Stimulated activated CD8-positive, alpha-beta memory T cell treated with anti-CD3 and anti-CD28 coated beads, Interleukin-7, amount 100 ng/mL, for 4 hours (primary cell): ENCODE data around the gene PARP12.

ENCODE experiments used
- DNase-seq, 2 donors: peaks; one replicate each; pipeline ENCODE4 v3.0.0-alpha.2; 2020; ENCODE audit warnings: low read depth in 2 of 2

The PARP12 gene

DNA sequence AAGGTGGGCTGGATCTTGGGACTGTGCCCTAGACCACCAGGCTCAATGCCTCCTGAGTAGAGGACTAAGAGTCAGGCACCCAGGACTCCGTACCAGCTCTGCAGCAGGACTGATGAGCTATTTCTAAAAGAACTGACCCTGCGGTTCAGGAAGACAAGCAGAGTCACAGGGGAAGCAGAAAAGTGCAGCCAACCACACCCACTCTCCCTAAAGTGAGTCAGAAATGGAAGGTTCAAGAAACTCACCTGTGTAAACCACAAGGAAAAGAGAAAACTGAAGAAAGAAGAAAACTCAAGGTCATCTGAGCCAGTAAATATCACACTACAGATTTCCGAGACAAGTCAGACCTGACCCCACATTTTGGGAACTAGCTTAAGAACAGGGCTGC is 2.5 kb downstream of the PARP12 start:
- no peak for DNase-seq

GRCh38 chr7:140059273-140060242 is 3.2 kb downstream of the PARP12 start:
- peak; percentile 20 to 47 for DNase-seq

DNA sequence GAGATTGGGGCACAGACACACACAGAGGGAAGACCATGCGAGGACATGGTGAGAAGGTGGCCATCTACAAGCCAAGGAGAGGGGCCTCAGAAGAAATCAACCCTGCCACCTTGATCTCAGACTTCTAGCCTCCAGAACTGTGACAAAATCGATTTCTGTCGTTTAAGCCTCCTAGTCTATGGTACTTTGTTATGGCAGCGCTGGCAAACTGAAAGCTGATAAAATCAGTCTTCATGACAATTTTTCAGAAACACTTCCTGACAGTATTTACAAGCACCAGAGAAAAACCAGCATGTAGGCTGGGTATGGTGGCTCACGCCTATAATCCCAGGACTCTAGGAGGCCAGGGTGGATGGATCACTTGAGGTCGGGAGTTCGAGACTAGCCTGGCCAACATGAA is 4.2 kb downstream of the PARP12 start:
- DNase-seq: no peak

DNA sequence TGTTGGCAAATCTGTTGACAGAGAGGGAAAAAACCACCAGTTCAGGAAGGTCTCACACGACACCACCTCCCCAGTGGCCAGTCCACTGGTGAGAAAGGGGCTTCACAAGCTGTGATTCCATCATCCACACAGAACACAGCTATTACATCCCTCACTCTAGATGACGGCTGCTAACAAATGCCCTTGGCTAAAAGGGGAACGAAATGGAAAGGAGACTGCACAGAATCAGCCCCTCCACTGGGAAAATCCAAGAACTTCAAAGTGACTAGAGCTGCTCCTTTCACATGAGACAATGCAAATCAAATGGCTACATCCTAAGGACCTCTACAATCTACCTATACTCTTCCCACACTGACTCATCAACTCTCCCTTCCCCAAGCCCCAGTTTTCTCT is 5.6 kb downstream of the PARP12 start:
- DNase-seq: no peak

DNA sequence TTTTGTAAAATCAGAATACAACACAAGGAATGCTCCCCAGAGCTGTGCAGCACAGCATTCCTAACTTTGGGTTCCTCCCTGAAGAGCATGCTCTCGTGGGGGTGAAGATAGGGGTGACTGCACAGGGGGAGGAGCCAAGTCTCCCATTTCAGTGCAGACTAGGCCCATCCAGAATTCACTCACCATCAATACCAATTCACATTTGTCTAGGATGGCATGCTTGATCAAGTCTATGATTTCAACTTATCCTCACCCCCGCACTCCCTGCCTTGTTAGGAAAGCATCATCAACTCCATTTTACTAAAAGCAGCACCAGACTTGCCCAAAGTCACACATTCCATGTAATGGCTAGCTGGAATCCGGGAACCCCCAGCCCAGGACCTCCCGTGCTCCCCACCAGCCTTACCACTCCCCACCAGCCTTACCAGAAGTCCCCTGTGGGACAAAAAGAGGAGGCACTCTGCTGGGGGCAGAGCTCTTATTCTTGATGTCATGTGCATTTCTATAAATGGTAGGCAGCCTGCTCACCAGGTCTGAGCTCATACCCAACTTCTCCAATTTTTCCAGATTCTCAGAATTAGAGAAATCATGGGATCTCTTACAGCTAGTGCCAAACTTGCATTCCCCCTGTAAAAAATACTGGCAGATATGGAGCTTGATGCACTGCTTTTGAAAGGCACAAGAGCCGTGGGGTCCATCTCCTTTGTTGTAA is 6.2 kb downstream of the PARP12 start:
- DNase-seq: no peak

- DNase-seq: no peak
Measured at GRCh38 chr7:140055833-140056232, 6.9 kb downstream of the PARP12 start.

GRCh38 chr7:140054751-140055150 is 8.0 kb downstream of the PARP12 start:
- no peak for DNase-seq

- DNase-seq: no peak
Measured at GRCh38 chr7:140053812-140054539, 8.8 kb downstream of the PARP12 start.

GRCh38 chr7:140051820-140052219 is 10.9 kb downstream of the PARP12 start:
- no peak for DNase-seq

DNA sequence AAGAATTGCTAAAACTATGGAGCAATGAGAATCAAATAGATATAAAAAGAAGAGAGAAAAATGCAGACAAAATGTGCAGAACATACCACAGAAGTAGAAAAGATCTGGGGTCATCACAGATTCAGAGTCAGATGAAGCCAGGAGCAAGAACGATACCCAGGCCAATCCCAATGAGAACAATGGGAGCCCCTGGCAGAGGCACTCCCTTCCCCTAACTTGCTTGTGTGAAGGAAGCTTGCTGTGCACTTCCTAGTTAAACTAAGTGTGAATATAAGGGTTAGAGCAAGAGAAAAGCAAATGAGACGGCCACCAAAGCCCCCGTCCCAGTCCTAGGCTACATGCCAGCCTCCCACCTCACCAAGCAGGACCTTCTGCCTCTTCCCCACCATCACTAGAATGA is 12.7 kb downstream of the PARP12 start:
- DNase-seq: no peak

DNA sequence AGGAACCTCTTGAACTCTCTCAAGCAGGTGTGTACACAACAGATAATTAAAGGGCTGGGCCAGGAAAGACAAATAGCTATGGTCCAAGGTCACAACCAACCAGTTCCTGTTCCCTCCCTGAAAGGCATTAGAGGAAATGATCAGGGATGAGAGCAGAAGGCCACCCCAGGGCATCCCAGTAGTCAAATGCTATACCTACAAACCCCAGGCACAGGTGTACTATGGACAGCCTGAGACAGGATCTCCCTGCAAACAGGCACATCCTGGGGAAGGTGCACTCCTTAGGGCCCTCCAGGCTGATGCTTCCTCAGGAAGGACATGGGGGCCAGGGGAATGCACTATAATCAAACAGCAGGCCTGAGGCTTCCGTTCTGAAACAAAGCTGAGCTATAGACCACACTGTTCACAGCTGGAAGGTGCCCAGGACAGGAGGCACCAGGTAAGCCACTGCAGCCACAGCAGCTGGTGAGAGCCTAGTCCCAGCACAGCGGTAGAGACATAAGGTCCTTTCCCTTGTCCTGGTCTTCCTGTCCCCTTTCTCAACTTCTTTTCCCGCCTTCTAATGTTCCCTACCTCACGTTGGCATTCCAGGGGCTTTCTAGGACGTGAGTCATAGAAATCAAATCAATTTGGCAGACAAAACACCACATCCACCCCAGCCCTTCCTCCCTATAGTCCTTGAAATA is 13.3 kb downstream of the PARP12 start:
- no peak for DNase-seq

DNA sequence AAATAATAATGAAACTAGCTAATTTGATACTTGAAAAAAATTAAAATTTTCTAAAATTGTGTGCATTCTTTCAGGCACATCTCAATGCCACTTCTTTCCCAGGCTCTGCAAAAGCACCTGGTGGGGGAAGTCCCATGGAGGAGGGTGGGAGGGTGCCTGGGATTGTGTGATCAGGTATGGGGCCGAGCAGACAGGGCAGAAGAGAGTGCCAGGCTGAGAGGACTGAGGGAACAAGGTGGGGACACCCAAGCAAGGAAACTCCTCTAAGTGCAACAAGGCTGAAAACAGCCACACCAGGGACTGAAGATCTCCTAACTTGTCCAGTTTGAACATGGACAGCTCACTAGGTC is 13.8 kb downstream of the PARP12 start:
- DNase-seq: no peak

- no peak for DNase-seq
Measured at GRCh38 chr7:140048138-140048537, 14.6 kb downstream of the PARP12 start.

- DNase-seq: no peak
Measured at GRCh38 chr7:140047197-140047596, 15.6 kb downstream of the PARP12 start.

GRCh38 chr7:140045697-140046096 is 17.1 kb downstream of the PARP12 start:
- DNase-seq: no peak

DNA sequence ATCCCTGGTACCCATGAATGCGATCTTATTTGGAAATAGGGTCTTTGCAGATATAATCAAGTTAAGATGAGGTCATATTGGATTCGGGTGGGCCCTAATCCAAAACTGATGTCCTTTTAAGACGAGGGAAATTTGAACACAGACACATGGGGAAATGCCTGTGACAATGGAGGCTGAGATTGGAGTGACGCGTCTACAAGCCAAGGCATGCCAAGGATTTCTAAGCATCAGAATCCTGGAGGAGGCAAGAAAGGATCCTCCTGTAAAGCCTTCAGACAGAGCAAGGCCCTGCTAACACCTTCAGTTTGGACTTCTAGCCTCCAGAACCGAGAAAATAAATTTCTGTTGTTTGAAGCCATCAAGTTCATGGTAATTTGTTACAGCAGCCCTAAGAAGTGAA is 18.5 kb downstream of the PARP12 start:
- no peak for DNase-seq

- no peak for DNase-seq
Measured at GRCh38 chr7:140042386-140042670, 20.4 kb downstream of the PARP12 start.

- DNase-seq: no peak
Measured at GRCh38 chr7:140041659-140042385, 20.9 kb downstream of the PARP12 start.

DNA sequence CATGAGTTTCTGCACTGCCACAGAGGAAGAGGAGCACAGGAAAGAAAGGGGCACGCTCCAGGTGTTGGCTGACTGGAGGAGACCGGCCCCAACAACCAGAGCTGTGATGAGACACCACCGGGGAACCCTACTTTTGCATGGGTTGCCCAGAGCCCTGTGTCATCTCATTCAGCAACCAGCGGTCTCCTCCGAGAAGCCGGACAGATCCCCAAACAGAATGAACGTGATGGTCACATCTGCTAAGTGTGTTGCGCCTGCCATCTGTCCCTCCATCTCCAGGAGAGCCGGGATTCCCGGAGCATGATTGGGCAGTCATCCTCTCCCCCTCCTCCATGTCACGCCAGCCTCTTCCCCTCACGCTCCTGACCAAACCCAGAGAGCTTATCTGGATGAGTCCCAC is 22.9 kb downstream of the PARP12 start:
- DNase-seq: no peak

- no peak for DNase-seq
Measured at GRCh38 chr7:140039066-140039465, 23.7 kb downstream of the PARP12 start.

GRCh38 chr7:140036224-140036962 is 26.4 kb downstream of the PARP12 start:
- DNase-seq: no peak
